Stomach smooth muscle (tissue), 2 donors: ENCODE measurements around the gene TLR9.

ENCODE experiments used
- H3K27ac ChIP-seq: one replicate; pipeline ENCODE4 v1.7.0; 2013; ENCODE audit warnings: mild to moderate bottlenecking, low read length, inconsistent platforms
- H3K27me3 ChIP-seq, 2 donors: one replicate each; pipeline ENCODE4 v1.7.0; 2013; ENCODE audit warnings: low read length in 2 of 2; ENCODE audit not compliant: insufficient read depth in 2 of 2, control insufficient read depth in 1 of 2
- H3K36me3 ChIP-seq, 2 donors: one replicate each; pipeline ENCODE4 v1.7.0; 2013; ENCODE audit warnings: low read length in 2 of 2; ENCODE audit not compliant: control insufficient read depth in 2 of 2, insufficient read depth in 2 of 2
- H3K4me1 ChIP-seq: one replicate; pipeline ENCODE4 v1.7.0; 2013; ENCODE audit warnings: low read length; ENCODE audit not compliant: control insufficient read depth, insufficient read depth
- H3K4me3 ChIP-seq, 2 donors: one replicate each; pipeline ENCODE4 v1.7.0; 2013; ENCODE audit warnings: low read length in 2 of 2
- H3K9ac ChIP-seq, 2 donors: one replicate each; pipeline ENCODE4 v1.7.0; 2013; ENCODE audit warnings: low read length in 2 of 2, mild to moderate bottlenecking in 1 of 2
- H3K9me3 ChIP-seq, 2 donors: one replicate each; pipeline ENCODE4 v1.7.0; 2013; ENCODE audit warnings: low read length in 2 of 2; ENCODE audit not compliant: control insufficient read depth in 2 of 2
- donor health status: healthy.
- donor health status: Pancreatic carcinoma.

TLR9 gene

DNA sequence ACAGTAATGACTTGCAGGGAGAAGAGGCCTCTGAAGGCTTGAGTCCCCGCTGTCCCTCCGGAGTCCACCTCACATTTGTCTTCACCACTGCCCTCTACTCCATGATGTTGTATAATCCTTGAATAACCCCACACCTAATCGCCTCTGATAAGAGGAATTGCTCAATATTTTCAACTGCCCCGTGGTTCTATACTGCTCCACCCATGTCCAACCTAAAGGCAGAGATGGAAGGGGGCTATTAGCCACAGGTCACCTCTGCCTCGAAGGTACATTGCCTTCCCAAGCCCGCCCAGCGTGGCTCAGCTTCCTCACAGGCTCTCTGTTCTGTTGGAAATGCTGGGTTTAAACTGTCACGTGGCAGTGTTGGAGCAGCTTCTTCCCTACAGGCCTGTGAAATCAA lies 12.4 kb downstream of the TLR9 start:
- H3K36me3 ChIP-seq = peaks cover 61% of the 10 kb centered on the region in 2 donors
- H3K9me3 ChIP-seq = no peaks in the 10 kb centered on the region
- no peaks in the 10 kb centered on the region for H3K27me3 ChIP-seq
- H3K9ac ChIP-seq = no peak overlapping the region
- no peak overlapping the region for H3K27ac ChIP-seq
- no peak overlapping the region for H3K4me3 ChIP-seq
- H3K4me1 ChIP-seq = peaks cover 11% of the 10 kb centered on the region

GRCh38 chr3:52211268-52211891 lies 14.1 kb downstream of the TLR9 start:
- peaks cover 1% of the 10 kb centered on the region for H3K4me1 ChIP-seq
- H3K36me3 ChIP-seq = peaks cover 70 to 71% of the 10 kb centered on the region in 2 donors
- H3K9ac ChIP-seq = no peak overlapping the region
- H3K4me3 ChIP-seq = no peak overlapping the region
- no peaks in the 10 kb centered on the region for H3K9me3 ChIP-seq
- no peaks in the 10 kb centered on the region for H3K27me3 ChIP-seq
- no peak overlapping the region for H3K27ac ChIP-seq

DNA sequence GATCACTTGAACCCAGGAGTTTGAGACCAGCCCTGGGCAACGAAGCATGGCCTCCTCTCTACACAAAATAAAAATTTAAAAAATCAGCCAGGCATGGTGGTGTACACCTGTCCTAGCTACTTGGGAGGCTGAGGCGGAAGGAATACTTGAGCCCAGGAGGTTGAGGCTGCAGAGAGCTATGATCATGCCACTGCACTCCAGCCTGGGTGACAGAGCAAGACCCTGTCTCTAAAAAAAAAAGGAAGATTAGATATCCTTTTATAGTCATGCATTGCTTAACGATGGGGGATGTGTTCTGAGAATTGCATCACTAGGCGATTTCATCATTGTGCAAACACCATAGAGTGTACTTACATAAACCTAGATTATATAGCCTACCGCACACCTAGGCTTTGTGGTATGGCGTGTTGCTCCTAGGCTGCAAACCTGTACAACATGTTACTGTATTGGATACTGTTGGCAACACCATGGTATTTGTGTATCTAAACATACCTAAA lies 14.8 kb downstream of the TLR9 start:
- Histone ChIP-seq H3K27me3 (no peaks in the 10 kb centered on the region), H3K36me3 (peaks cover 76 to 78% of the 10 kb centered on the region in 2 donors), H3K4me3 (no peak overlapping the region), H3K9me3 (no peaks in the 10 kb centered on the region), H3K9ac (no peak overlapping the region), H3K4me1 (no peaks in the 10 kb centered on the region), H3K27ac (no peak overlapping the region)

- H3K4me1 ChIP-seq = no peaks in the 10 kb centered on the region
- H3K9me3 ChIP-seq = no peaks in the 10 kb centered on the region
- H3K9ac ChIP-seq = no peak overlapping the region
- no peak overlapping the region for H3K4me3 ChIP-seq
- H3K27ac ChIP-seq = no peak overlapping the region
- H3K27me3 ChIP-seq = no peaks in the 10 kb centered on the region
- H3K36me3 ChIP-seq = peaks cover 75 to 79% of the 10 kb centered on the region in 2 donors
These were observed 15.4 kb downstream of the TLR9 start for GRCh38 chr3:52210037-52210436.

- Histone ChIP-seq H3K36me3 (peaks cover 78 to 83% of the 10 kb centered on the region in 2 donors), H3K27ac (no peak overlapping the region), H3K27me3 (no peaks in the 10 kb centered on the region), H3K4me1 (no peaks in the 10 kb centered on the region), H3K9me3 (no peaks in the 10 kb centered on the region), H3K9ac (no peak overlapping the region), H3K4me3 (no peak overlapping the region)
These were observed 16.9 kb downstream of the TLR9 start for GRCh38 chr3:52208556-52208955.

- no peaks in the 10 kb centered on the region for H3K27me3 ChIP-seq
- no peaks in the 10 kb centered on the region for H3K4me1 ChIP-seq
- no peak overlapping the region for H3K27ac ChIP-seq
- H3K36me3 ChIP-seq = peaks cover 69 to 79% of the 10 kb centered on the region in 2 donors
- no peak overlapping the region for H3K4me3 ChIP-seq
- H3K9me3 ChIP-seq = no peaks in the 10 kb centered on the region
- H3K9ac ChIP-seq = no peak overlapping the region
These were observed 19.6 kb downstream of the TLR9 start for GRCh38 chr3:52205727-52206372.

GRCh38 chr3:52204337-52205073 lies 20.9 kb downstream of the TLR9 start:
- Histone ChIP-seq H3K9ac (no peak overlapping the region), H3K4me1 (no peaks in the 10 kb centered on the region), H3K36me3 (peaks cover 61 to 66% of the 10 kb centered on the region in 2 donors), H3K27ac (no peak overlapping the region), H3K27me3 (no peaks in the 10 kb centered on the region), H3K4me3 (no peak overlapping the region), H3K9me3 (no peaks in the 10 kb centered on the region)

GRCh38 chr3:52203701-52204100 lies 21.7 kb downstream of the TLR9 start:
- H3K9me3 ChIP-seq = no peaks in the 10 kb centered on the region
- H3K27me3 ChIP-seq = no peaks in the 10 kb centered on the region
- H3K4me3 ChIP-seq = no peak overlapping the region
- H3K9ac ChIP-seq = no peak overlapping the region
- peaks cover 6% of the 10 kb centered on the region for H3K4me1 ChIP-seq
- no peak overlapping the region for H3K27ac ChIP-seq
- peaks cover 57 to 61% of the 10 kb centered on the region in 2 donors for H3K36me3 ChIP-seq

DNA sequence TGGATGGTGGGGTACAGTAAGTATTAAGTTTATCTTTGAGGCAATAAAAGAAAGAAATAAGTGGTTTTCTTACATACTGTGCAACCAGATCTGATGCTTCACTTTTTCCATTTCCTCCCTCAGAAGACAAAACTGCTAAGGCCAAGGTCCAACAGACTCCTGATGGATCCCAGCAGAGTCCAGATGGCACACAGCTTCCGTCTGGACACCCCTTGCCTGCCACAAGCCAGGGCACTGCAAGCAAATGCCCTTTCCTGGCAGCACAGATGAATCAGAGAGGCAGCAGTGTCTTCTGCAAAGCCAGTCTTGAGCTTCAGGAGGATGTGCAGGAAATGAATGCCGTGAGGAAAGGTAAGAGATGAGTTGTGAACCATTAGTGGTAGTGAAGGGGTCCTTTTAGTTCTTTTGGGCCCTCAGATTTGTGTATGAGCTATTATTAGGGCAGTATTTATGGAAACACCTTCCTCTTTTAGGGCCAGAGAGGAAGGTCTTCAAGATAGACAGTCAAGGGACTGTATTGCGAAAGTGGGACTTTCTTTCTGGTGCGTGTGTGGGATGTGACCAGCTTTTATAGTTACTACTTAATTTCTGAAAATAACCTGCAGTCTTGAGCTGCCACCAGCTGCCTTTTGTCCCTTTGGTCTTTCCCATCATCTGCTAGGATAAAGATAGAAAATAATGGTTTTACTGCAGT lies 22.9 kb downstream of the TLR9 start:
- Histone ChIP-seq H3K9ac (no peak overlapping the region), H3K9me3 (no peaks in the 10 kb centered on the region), H3K4me3 (no peak overlapping the region), H3K36me3 (peaks cover 45 to 49% of the 10 kb centered on the region in 2 donors), H3K27me3 (no peaks in the 10 kb centered on the region), H3K4me1 (peaks cover 12% of the 10 kb centered on the region), H3K27ac (no peak overlapping the region)

DNA sequence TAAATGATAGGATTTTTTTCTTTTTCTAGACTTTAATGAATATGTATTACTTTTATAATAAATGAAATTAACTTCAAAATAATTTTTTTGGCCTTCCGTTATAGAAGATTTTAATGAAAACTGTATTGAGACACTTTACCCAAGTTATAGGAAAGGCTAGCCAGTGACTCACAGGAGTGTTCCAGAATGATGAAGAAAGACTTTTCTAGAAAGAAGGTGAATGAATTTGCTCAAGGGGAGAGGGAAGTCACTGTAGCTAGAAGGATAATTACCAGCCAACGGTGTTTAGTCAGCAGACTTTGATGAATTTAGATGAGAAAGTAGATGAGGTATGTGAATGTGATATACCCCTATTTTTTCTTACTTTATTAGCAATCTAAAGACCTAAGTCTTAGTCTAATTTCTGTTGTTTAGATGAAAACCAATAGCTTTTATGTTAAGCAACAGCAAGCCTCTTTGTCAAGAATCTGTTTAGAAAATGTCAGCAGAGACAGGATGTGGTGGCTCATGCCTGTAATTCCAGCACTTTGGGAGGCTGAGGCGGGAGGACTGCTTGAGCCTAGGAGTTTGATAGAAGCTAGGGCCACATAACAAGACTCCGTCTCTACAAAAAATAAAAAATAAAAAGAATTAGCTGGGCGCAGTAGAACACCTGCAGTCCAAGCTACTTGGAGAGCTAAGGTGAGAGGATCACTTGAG lies 24.3 kb downstream of the TLR9 start:
- Histone ChIP-seq H3K4me1 (peaks cover 24% of the 10 kb centered on the region), H3K27ac (no peak overlapping the region), H3K27me3 (no peaks in the 10 kb centered on the region), H3K9me3 (no peaks in the 10 kb centered on the region), H3K4me3 (no peak overlapping the region), H3K36me3 (peaks cover 37 to 43% of the 10 kb centered on the region in 2 donors), H3K9ac (no peak overlapping the region)
